Stomach (tissue), 4 donors: ENCODE data around the gene SIN3B.

Experiments
- EP300 ChIP-seq: sonication (generic); formaldehyde crosslinking; IDR thresholded peaks from one replicate; pipeline ENCODE4 v1.6.1; 2017; ENCODE audit warnings: antibody characterized with exemption
- POLR2AphosphoS5 ChIP-seq, 3 donors: sonication (generic); formaldehyde crosslinking; IDR thresholded peaks; one replicate each; pipeline ENCODE4 v1.6.1; 2016; ENCODE audit warnings: antibody characterized with exemption in 3 of 3
- TF ChIP-seq, protein P1 (sequence below), 7 experiments: fragments of 450-650 bp in 4 of 7; fragments of 200-600 bp in 3 of 7; sonication (generic) in 3 of 7; IDR thresholded peaks; one replicate each; pipeline ENCODE4 v1.5.1; 2016 to 2019; ENCODE audit warnings: antibody characterized with exemption in 7 of 7, control low read depth in 2 of 7, mild to moderate bottlenecking in 1 of 7

GRCh38 chr19:16814526-16815100 lies 14.6 kb upstream of the SIN3B start:
- TF ChIP-seq, protein P1, sequence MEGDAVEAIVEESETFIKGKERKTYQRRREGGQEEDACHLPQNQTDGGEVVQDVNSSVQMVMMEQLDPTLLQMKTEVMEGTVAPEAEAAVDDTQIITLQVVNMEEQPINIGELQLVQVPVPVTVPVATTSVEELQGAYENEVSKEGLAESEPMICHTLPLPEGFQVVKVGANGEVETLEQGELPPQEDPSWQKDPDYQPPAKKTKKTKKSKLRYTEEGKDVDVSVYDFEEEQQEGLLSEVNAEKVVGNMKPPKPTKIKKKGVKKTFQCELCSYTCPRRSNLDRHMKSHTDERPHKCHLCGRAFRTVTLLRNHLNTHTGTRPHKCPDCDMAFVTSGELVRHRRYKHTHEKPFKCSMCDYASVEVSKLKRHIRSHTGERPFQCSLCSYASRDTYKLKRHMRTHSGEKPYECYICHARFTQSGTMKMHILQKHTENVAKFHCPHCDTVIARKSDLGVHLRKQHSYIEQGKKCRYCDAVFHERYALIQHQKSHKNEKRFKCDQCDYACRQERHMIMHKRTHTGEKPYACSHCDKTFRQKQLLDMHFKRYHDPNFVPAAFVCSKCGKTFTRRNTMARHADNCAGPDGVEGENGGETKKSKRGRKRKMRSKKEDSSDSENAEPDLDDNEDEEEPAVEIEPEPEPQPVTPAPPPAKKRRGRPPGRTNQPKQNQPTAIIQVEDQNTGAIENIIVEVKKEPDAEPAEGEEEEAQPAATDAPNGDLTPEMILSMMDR (IDR thresholded peaks at IDR 0.05) = no peak
- no peak for TF ChIP-seq EP300
- TF ChIP-seq POLR2AphosphoS5 (IDR thresholded peaks at IDR 0.05) = no peak
